Measurements from ENCODE around the gene MEOX1.

- TF ChIP-seq CTCF (IDR thresholded peaks at IDR 0.05) (no peak), POLR2A (IDR thresholded peaks at IDR 0.05) (no peak)
These were observed 12.7 kb upstream of the MEOX1 start for GRCh38 chr17:43674394-43674793.

Measured in Peyer's patch (tissue), 4 donors.